GM23338 (cell line): ENCODE data around the gene SCAMP5. TPM values are rescaled to one million over a fixed set of nuclear protein-coding genes. Genes with fewer than 3 reads are reported as not detected.

Experiments
- CTCF ChIP-seq, 2 experiments: fragments of 200-600 bp in 1 of 2; sonication (generic) in 1 of 2; conservative IDR thresholded peaks; 2 replicates each; pipeline versions ENCODE4 v1.5.1 to v1.6.1; 2016 to 2017; ENCODE audit warnings: antibody characterized with exemption in 2 of 2, low read depth in 2 of 2, mild to moderate bottlenecking in 2 of 2, moderate library complexity in 1 of 2
- NANOG ChIP-seq: IDR thresholded peaks from 2 replicates; pipeline ENCODE4 v1.6.1; 2016; ENCODE audit warnings: antibody characterized with exemption, borderline replicate concordance
- POLR2AphosphoS5 ChIP-seq: IDR thresholded peaks from 2 replicates; pipeline ENCODE4 v1.6.1; 2016; ENCODE audit warnings: antibody characterized with exemption, low read depth
- polyA plus RNA-seq: library from polyadenylated mRNA; unstranded; fragments of >200 nt; fragmentation: Nextera tagmentation; extraction: Ambion mirVana; gene quantifications from 2 replicates; pipeline ENCODE4 v1.2.1, GENCODE V29; 2016
- small RNA-seq: library from RNA; depleted of rRNA; stranded (forward); fragments of <200 nt; gene quantifications from one replicate; pipeline ENCODE3, GENCODE V24; 2014; ENCODE audit warnings: low replicate concordance
- total RNA-seq: library from RNA; depleted of rRNA; stranded (reverse); fragments of >200 nt; shearing (Covaris generic); gene quantifications from 2 replicates; pipeline ENCODE4 v1.2.3, GENCODE V29; 2014; rRNA removed
- TF ChIP-seq, protein P1 (sequence below): fragments of 250-450 bp; sonication (Bioruptor Pico); IDR thresholded peaks from 2 replicates; pipeline ENCODE4 v1.5.0; 2020; ENCODE audit warnings: mild to moderate bottlenecking, moderate library complexity

The SCAMP5 gene
- total and polyA plus RNA-seq, 2 experiments from 2014 or later = 12.8 to 43.3 TPM

- TF ChIP-seq, protein P1, sequence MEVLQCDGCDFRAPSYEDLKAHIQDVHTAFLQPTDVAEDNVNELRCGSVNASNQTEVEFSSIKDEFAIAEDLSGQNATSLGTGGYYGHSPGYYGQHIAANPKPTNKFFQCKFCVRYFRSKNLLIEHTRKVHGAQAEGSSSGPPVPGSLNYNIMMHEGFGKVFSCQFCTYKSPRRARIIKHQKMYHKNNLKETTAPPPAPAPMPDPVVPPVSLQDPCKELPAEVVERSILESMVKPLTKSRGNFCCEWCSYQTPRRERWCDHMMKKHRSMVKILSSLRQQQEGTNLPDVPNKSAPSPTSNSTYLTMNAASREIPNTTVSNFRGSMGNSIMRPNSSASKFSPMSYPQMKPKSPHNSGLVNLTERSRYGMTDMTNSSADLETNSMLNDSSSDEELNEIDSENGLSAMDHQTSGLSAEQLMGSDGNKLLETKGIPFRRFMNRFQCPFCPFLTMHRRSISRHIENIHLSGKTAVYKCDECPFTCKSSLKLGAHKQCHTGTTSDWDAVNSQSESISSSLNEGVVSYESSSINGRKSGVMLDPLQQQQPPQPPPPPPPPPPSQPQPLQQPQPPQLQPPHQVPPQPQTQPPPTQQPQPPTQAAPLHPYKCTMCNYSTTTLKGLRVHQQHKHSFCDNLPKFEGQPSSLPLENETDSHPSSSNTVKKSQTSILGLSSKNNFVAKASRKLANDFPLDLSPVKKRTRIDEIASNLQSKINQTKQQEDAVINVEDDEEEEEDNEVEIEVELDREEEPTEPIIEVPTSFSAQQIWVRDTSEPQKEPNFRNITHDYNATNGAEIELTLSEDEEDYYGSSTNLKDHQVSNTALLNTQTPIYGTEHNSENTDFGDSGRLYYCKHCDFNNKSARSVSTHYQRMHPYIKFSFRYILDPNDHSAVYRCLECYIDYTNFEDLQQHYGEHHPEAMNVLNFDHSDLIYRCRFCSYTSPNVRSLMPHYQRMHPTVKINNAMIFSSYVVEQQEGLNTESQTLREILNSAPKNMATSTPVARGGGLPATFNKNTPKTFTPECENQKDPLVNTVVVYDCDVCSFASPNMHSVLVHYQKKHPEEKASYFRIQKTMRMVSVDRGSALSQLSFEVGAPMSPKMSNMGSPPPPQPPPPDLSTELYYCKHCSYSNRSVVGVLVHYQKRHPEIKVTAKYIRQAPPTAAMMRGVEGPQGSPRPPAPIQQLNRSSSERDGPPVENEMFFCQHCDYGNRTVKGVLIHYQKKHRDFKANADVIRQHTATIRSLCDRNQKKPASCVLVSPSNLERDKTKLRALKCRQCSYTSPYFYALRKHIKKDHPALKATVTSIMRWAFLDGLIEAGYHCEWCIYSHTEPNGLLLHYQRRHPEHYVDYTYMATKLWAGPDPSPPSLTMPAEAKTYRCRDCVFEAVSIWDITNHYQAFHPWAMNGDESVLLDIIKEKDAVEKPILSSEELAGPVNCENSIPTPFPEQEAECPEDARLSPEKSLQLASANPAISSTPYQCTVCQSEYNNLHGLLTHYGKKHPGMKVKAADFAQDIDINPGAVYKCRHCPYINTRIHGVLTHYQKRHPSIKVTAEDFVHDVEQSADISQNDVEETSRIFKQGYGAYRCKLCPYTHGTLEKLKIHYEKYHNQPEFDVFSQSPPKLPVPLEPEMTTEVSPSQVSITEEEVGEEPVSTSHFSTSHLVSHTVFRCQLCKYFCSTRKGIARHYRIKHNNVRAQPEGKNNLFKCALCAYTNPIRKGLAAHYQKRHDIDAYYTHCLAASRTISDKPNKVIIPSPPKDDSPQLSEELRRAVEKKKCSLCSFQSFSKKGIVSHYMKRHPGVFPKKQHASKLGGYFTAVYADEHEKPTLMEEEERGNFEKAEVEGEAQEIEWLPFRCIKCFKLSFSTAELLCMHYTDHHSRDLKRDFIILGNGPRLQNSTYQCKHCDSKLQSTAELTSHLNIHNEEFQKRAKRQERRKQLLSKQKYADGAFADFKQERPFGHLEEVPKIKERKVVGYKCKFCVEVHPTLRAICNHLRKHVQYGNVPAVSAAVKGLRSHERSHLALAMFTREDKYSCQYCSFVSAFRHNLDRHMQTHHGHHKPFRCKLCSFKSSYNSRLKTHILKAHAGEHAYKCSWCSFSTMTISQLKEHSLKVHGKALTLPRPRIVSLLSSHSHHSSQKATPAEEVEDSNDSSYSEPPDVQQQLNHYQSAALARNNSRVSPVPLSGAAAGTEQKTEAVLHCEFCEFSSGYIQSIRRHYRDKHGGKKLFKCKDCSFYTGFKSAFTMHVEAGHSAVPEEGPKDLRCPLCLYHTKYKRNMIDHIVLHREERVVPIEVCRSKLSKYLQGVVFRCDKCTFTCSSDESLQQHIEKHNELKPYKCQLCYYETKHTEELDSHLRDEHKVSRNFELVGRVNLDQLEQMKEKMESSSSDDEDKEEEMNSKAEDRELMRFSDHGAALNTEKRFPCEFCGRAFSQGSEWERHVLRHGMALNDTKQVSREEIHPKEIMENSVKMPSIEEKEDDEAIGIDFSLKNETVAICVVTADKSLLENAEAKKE (CRISPR knock-in tag) = no peak
- no peak for TF ChIP-seq NANOG
- TF ChIP-seq CTCF (conservative IDR thresholded peaks at IDR 0.05; ENCODE audit: low read depth in 2 of 2) = no peak
- no peak for TF ChIP-seq POLR2AphosphoS5
These were observed 75.3 kb downstream of the SCAMP5 start (continued) for GRCh38 chr15:75070674-75071073.

Small RNA genes within 50 kb of the gene (small RNA-seq; reads per million reads assigned to genes)
- not detected for gene AC015720.1
- not detected for gene RF00019

Other genes with a start within 250 kb of the SCAMP5 start
- not detected in 2 replicates for gene CYP1A2, start 246.7 kb upstream of the SCAMP5 start, total RNA-seq
- gene CYP1A2, start 246.7 kb upstream of the SCAMP5 start, polyA plus RNA-seq = not detected in 2 replicates
- gene CSK, start 213.5 kb upstream of the SCAMP5 start, total RNA-seq = 27.5 and 29.9 TPM in 2 replicates
- 13.6 and 16.5 TPM in 2 replicates for gene CSK, start 213.5 kb upstream of the SCAMP5 start, polyA plus RNA-seq
- gene LMAN1L, start 182.7 kb upstream of the SCAMP5 start, total RNA-seq = not detected in 2 replicates
- gene LMAN1L, start 182.7 kb upstream of the SCAMP5 start, polyA plus RNA-seq = not detected in 2 replicates
- 0.62 and 0.66 TPM in 2 replicates for gene CPLX3, start 168.9 kb upstream of the SCAMP5 start, total RNA-seq
- gene CPLX3, start 168.9 kb upstream of the SCAMP5 start, polyA plus RNA-seq = 0.21 TPM in 1 of 2 replicates, not detected in the other
- gene ULK3, start 152.4 kb upstream of the SCAMP5 start, total RNA-seq = 32.6 and 35.4 TPM in 2 replicates
- gene ULK3, start 152.4 kb upstream of the SCAMP5 start, polyA plus RNA-seq = 19.3 and 20.3 TPM in 2 replicates
- gene SCAMP2, start 122.2 kb upstream of the SCAMP5 start, total RNA-seq = 51.3 and 64.9 TPM in 2 replicates
- 34.7 and 35.8 TPM in 2 replicates for gene SCAMP2, start 122.2 kb upstream of the SCAMP5 start, polyA plus RNA-seq
- 67.5 and 74.2 TPM in 2 replicates for gene MPI, start 105.5 kb upstream of the SCAMP5 start, total RNA-seq
- 18.0 and 21.2 TPM in 2 replicates for gene MPI, start 105.5 kb upstream of the SCAMP5 start, polyA plus RNA-seq
- gene FAM219B, start 88.7 kb upstream of the SCAMP5 start, total RNA-seq = 53.1 and 61.4 TPM in 2 replicates
- 28.2 and 28.8 TPM in 2 replicates for gene FAM219B, start 88.7 kb upstream of the SCAMP5 start, polyA plus RNA-seq
- gene COX5A, start 57.5 kb upstream of the SCAMP5 start, total RNA-seq = 190 and 292 TPM in 2 replicates
- 765 and 885 TPM in 2 replicates for gene COX5A, start 57.5 kb upstream of the SCAMP5 start, polyA plus RNA-seq
- 15.8 and 18.8 TPM in 2 replicates for gene RPP25, start 38.8 kb upstream of the SCAMP5 start, total RNA-seq
- gene RPP25, start 38.8 kb upstream of the SCAMP5 start, polyA plus RNA-seq = 14.6 and 14.8 TPM in 2 replicates
- gene PPCDC, start 28.0 kb downstream of the SCAMP5 start, total RNA-seq = 40.2 and 42.8 TPM in 2 replicates
- gene PPCDC, start 28.0 kb downstream of the SCAMP5 start, polyA plus RNA-seq = 17.8 and 22.1 TPM in 2 replicates
- gene C15orf39, start 206.3 kb downstream of the SCAMP5 start, total RNA-seq = 48.5 and 54.1 TPM in 2 replicates
- 13.4 and 13.9 TPM in 2 replicates for gene C15orf39, start 206.3 kb downstream of the SCAMP5 start, polyA plus RNA-seq